ENCODE data around the gene GLRX2.

- no peak for TF ChIP-seq CTCF (conservative IDR thresholded peaks at IDR 0.05; ENCODE audit: low read depth, low read length)
- no peak for TF ChIP-seq EZH2 (IDR thresholded peaks at IDR 0.05; ENCODE audit: low read length, unreplicated experiment)
Observed at GRCh38 chr1:193070942-193071341, 34.3 kb downstream of the GLRX2 start.

All from PC-3 (cell line).